Immature natural killer cell (primary cell): Measurements from ENCODE around the gene NXPH2. TPM values are rescaled to one million over a fixed set of nuclear protein-coding genes. Genes with fewer than 3 reads are reported as not detected.
A peak's percentile ranks its signal among the peaks of the same experiment; 100 is the strongest.

Experiments used
- DNase-seq, 3 donors: peaks; one replicate each; pipeline ENCODE4 v3.0.0; 2022; ENCODE audit warnings: mixed read lengths in 1 of 3
- H3K27ac Mint-ChIP-seq, 6 donors: one replicate each; pipeline ENCODE4 v1.8.0; 2020; ENCODE audit warnings: mixed read lengths in 6 of 6, mild to moderate bottlenecking in 5 of 6, inconsistent platforms in 4 of 6, moderate library complexity in 3 of 6
- H3K27me3 Mint-ChIP-seq, 3 donors: one replicate each; pipeline ENCODE4 v1.8.0; 2020 to 2021; ENCODE audit warnings: low read depth in 3 of 3, mild to moderate bottlenecking in 3 of 3, mixed read lengths in 3 of 3, moderate library complexity in 3 of 3, inconsistent platforms in 1 of 3
- H3K36me3 Mint-ChIP-seq, 3 donors: one replicate each; pipeline ENCODE4 v1.8.0; 2020; ENCODE audit warnings: mixed read lengths in 3 of 3, inconsistent platforms in 2 of 3, mild to moderate bottlenecking in 2 of 3
- H3K4me1 Mint-ChIP-seq, 2 donors: one replicate each; pipeline ENCODE4 v1.8.0; 2020; ENCODE audit warnings: inconsistent platforms in 2 of 2, mild to moderate bottlenecking in 2 of 2, mixed read lengths in 2 of 2, moderate library complexity in 1 of 2
- H3K4me3 Mint-ChIP-seq, 5 donors: one replicate each; pipeline ENCODE4 v1.8.0; 2020; ENCODE audit warnings: mild to moderate bottlenecking in 5 of 5, mixed read lengths in 5 of 5, inconsistent platforms in 3 of 5, moderate library complexity in 3 of 5
- H3K9me3 Mint-ChIP-seq, 6 donors: one replicate each; pipeline ENCODE4 v1.8.0; 2020; ENCODE audit warnings: mild to moderate bottlenecking in 6 of 6, mixed read lengths in 6 of 6, inconsistent platforms in 4 of 6, moderate library complexity in 3 of 6
- polyA plus RNA-seq, 3 donors: library from polyadenylated mRNA; unstranded; fragments of 300-500 nt; fragmentation: Illumina TruSeq; gene quantifications; one replicate each; pipeline ENCODE4 v1.2.3, GENCODE V29; 2021

NXPH2 gene
- polyA plus RNA-seq, 3 donors from 2014 or later: not detected

DNA sequence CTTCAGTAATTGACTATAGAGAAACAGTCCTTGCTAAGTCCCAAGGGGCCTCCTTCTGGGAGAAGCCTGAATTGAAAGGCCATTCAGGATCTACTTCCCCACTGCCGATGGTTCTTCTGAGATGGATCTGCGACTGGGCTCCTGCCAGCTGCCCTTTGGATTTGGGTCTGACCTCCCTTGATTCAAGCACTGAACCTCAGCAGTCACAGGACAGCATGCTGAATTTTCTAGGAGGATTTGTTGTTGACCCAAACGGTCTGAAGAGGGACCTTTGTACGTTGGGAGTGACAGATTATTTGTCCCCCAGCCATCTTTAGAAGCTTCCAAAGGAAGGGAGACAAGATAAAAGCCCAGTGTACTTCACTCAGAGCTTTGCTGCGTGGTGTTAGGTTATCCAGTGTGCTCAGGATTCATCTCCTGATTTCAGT, 67.1 kb downstream of the NXPH2 start:
- no peak overlapping the region for H3K27ac Mint-ChIP-seq
- no peaks in the 10 kb centered on the region for H3K4me1 Mint-ChIP-seq
- H3K9me3 Mint-ChIP-seq: peaks cover 0 to 12% (median under 1%) of the 10 kb centered on the region in 6 donors

DNA sequence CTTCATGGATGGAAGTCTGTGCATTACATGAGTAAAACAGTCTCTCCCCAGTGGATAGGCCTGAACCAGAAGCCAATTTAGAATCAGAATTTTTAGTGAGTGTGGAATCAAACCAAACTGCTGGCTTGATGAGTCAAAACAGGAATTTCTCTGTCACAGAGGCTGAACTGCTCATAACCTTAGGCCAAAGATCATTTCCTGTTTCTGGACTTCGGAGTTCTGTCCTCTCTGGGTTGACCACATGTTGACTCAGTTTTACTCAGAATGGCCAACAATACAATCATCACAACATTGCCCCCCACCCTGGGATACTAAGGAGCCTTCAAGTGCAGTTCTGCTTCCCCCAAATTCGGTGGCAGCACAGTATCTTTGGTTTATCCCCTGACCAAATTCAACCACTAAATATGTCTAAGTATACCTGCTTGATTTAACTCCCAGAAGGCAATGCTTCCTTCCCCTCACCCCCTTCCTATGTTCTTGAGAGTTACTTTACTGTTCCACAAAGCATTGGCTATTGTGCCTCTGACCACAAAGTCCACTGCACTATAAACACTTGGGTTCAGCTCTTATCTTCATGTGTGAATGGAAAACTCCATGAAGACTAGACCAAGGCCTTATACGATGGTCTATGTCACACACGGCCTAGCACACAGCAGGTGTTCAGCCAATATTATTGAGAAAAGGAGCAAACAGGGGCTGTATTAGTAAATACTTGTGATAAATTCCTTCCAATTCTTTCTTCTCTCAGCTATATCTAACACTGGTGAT, 67.8 kb downstream of the NXPH2 start:
- Mint-ChIP-seq H3K9me3 (peaks cover 0 to 12% (median under 1%) of the 10 kb centered on the region in 6 donors), H3K4me1 (no peaks in the 10 kb centered on the region), H3K27ac (no peak overlapping the region), H3K4me3 (no peak overlapping the region), H3K36me3 (no peaks in the 10 kb centered on the region), H3K27me3 (peaks cover 0 to 7% (median 0%) of the 10 kb centered on the region in 3 donors)
- no peak for DNase-seq

More for the DNA sequence above, 67.1 kb downstream of the NXPH2 start:
- no peak overlapping the region for H3K4me3 Mint-ChIP-seq
- H3K27me3 Mint-ChIP-seq: peaks cover 0 to 7% (median 0%) of the 10 kb centered on the region in 3 donors
- no peaks in the 10 kb centered on the region for H3K36me3 Mint-ChIP-seq
- DNase-seq: no peak

DNA sequence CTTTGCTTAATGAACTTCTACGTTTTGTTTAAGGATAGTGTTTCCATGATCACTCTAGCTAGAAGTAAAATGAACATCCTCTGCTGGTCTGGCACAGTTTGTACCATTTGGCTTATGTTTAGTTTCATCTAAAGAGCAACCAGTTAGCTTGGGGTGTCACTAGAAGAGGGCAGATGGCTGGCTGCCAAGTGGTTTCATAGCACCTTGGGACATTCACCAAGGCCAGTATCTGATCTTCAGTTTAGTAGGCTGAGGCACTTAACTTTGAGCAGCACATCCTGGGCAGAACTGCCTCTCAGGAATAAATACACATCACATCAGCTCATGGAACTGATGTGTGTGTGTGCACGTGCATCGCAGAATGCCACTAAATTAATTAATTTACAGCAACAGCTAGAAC, 68.4 kb downstream of the NXPH2 start:
- no peak overlapping the region for H3K4me3 Mint-ChIP-seq
- peaks cover 0 to 12% (median under 1%) of the 10 kb centered on the region in 6 donors for H3K9me3 Mint-ChIP-seq
- no peaks in the 10 kb centered on the region for H3K36me3 Mint-ChIP-seq
- no peak overlapping the region for H3K27ac Mint-ChIP-seq
- DNase-seq: no peak
- H3K4me1 Mint-ChIP-seq: no peaks in the 10 kb centered on the region
- H3K27me3 Mint-ChIP-seq: peaks cover 0 to 7% (median 0%) of the 10 kb centered on the region in 3 donors

DNA sequence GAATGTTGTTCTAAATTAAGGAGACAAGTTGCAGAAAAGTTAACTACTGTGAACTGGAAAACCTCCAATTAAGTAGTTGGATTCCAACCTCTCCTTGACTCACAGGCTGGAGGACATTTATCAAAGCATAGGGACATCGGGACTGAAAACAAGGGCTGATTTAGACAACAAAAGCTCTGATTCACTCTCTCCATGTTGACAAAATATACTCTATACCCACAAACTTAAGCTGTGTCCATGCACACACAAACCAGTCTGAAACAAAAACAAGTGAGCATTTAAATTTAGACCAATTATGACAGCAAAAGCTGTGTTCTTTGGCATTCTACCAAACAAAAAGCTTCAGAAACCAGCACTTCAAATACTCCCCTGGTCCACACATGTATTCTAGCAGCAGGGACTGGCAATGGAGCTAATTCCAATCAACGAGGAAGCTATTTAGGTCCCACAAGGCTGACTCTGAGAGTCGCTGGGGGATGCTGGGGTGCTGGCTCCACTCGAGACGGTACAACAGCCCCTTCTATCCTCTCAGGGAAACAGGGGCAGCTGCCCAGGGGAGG, 71.4 kb downstream of the NXPH2 start:
- no peak overlapping the region for H3K4me3 Mint-ChIP-seq
- H3K4me1 Mint-ChIP-seq: no peaks in the 10 kb centered on the region
- H3K9me3 Mint-ChIP-seq: peaks cover 0 to 12% (median under 1%) of the 10 kb centered on the region in 6 donors
- no peak overlapping the region for H3K27ac Mint-ChIP-seq
- peaks cover 0 to 4% (median 0%) of the 10 kb centered on the region in 3 donors for H3K27me3 Mint-ChIP-seq
- DNase-seq: no peak
- H3K36me3 Mint-ChIP-seq: no peaks in the 10 kb centered on the region

DNA sequence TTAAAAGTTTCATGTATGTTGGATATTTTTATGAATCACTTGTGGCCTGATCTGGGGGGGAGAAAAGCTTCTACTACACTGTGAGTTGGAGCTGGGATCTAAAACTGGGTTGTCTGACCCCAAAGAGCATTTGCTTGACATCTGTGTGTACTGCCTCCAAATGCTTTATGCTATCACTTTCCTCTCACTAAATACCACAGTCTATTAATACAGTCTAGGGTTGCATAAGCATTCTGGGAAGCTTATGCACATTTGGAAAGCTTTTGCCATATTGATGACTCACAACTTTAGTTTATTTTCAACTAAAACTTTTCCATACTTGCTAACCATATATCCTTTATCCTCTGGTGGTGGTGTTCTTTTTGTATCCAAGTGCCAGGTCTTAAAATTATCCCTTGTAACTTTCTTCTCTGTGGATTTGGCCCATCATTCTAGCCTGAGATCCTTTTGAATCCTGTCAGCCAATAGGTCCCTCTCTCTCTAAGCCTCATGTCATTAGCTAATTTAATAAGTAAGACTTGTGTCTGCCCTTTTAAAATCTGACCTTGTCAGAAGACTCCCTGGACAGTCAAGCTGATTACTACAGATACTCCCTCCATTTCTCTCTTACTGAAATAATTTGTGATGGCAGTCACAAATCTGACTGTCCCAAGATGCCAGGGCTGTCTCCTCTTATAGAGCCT, 72.7 kb downstream of the NXPH2 start:
- H3K27me3 Mint-ChIP-seq: peaks cover 0 to 4% (median 0%) of the 10 kb centered on the region in 3 donors
- H3K4me3 Mint-ChIP-seq: no peak overlapping the region
- H3K27ac Mint-ChIP-seq: no peak overlapping the region
- H3K4me1 Mint-ChIP-seq: no peaks in the 10 kb centered on the region
- H3K36me3 Mint-ChIP-seq: no peaks in the 10 kb centered on the region
- no peak for DNase-seq
- H3K9me3 Mint-ChIP-seq: peaks cover 0 to 9% (median under 1%) of the 10 kb centered on the region in 6 donors

DNA sequence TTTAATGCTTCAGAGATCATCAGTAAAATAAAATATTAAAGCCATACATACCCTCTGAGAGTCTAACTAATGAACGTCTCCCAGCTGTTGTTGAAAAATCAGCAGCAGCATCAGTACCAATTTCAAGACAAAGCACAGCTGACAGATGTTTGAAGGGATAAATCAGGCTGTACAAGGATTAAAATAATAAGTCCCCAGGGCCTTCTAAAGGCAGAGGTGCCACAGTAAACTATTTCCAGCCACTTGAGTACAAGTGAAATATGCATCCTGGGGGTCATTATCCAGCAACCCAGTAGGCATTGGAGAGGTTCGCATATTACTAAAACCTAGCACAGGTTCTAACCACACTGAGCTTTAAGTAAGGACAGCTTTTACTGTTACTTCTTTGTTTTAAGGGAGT, 76.9 kb downstream of the NXPH2 start:
- H3K27ac Mint-ChIP-seq: no peak overlapping the region
- no peaks in the 10 kb centered on the region for H3K36me3 Mint-ChIP-seq
- no peaks in the 10 kb centered on the region for H3K27me3 Mint-ChIP-seq
- H3K9me3 Mint-ChIP-seq: no peaks in the 10 kb centered on the region
- H3K4me3 Mint-ChIP-seq: no peak overlapping the region
- DNase-seq: no peak
- H3K4me1 Mint-ChIP-seq: no peaks in the 10 kb centered on the region

DNA sequence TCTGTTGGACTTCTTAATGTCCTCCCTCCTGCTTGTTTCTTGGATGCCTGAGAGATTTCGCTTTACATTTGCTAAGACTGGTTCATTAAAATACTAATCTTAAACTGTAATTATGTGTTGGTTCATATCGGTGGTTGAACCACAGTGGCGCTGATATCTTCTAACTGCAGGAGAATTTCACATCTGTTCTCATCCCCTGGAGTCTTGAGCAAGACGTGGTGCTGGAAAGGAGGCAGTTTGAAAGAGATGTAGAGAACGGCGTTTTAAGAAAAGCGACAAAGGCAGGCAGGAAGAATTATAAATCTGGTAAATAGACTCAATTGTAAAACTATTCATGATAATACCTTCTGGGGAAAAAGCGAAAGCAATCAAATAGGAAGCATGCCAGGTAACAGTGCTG, 79.5 kb downstream of the NXPH2 start:
- H3K27ac Mint-ChIP-seq: no peak overlapping the region
- no peak overlapping the region for H3K4me3 Mint-ChIP-seq
- H3K9me3 Mint-ChIP-seq: no peaks in the 10 kb centered on the region
- peaks cover 0 to under 1% (median 0%) of the 10 kb centered on the region in 3 donors for H3K27me3 Mint-ChIP-seq
- no peaks in the 10 kb centered on the region for H3K36me3 Mint-ChIP-seq
- H3K4me1 Mint-ChIP-seq: no peaks in the 10 kb centered on the region
- no peak for DNase-seq

DNA sequence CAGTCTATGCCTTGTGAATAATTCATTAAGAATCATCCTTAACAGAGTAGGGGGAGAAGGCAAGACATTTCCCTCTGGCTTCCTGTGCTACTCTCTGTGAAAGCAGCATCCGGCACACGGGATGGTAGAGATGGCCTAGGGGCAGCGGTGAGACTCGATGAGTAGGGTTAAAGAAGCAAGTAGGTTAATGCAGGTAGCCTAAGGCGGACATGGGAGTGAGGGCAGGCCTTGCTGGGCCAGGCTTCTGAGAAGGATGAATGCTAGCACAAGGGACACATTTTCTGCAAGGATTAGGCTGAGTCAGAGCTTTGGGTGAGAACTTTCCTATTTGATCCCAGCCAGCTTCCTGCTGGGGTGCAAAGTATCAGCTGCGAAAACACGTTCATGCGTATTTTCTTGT, 80.8 kb downstream of the NXPH2 start:
- no peak for DNase-seq
- Mint-ChIP-seq H3K4me1 (no peaks in the 10 kb centered on the region), H3K4me3 (no peak overlapping the region), H3K36me3 (no peaks in the 10 kb centered on the region), H3K27ac (no peak overlapping the region), H3K9me3 (no peaks in the 10 kb centered on the region), H3K27me3 (peaks cover 0 to 3% (median 0%) of the 10 kb centered on the region in 3 donors)

DNA sequence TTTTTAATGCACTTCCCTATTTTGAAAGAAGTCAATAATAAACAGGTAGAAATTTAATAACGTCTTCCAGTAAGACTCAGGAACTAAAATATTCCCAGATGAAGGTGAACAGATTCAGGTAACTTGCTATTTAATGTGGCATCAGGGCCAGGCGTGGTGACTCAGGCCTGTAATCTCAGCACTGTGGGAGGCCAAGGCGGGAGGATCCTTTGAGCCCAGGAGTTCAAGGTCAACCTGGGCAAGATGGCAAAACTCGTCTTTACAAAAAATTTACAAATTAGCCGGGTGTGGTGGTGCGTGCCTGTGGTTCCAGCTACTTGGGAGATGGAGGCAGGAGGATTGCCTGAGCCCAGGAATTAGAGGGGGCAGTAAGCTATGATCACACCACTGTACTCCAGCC, 81.8 kb downstream of the NXPH2 start:
- H3K4me3 Mint-ChIP-seq: no peak overlapping the region
- no peaks in the 10 kb centered on the region for H3K9me3 Mint-ChIP-seq
- no peak overlapping the region for H3K27ac Mint-ChIP-seq
- H3K4me1 Mint-ChIP-seq: no peaks in the 10 kb centered on the region
- peaks cover 0 to 3% (median 0%) of the 10 kb centered on the region in 3 donors for H3K27me3 Mint-ChIP-seq
- no peak for DNase-seq
- no peaks in the 10 kb centered on the region for H3K36me3 Mint-ChIP-seq

DNA sequence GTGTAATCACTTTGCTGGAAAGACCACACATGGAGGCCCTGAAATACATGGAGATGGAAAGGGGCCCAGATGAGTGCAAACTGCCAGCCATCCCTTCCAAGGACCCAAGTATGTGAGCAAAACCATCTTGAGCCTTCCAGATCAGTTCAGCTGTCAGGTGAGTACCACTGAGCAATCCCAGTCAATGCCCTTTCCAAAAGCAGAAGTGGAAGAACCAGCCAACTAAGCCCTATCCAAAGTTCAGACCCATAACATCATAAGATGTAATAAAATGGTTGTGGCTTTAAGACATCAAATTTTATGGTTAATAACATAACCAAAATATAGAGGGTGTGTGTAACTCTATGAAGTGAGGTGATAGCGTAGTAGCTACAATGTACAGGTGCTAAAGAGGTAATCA, 88.5 kb downstream of the NXPH2 start:
- DNase-seq: no peak
- Mint-ChIP-seq H3K4me3 (no peak overlapping the region), H3K27ac (no peak overlapping the region), H3K9me3 (peaks cover 0 to 9% (median 0%) of the 10 kb centered on the region in 6 donors), H3K36me3 (no peaks in the 10 kb centered on the region), H3K4me1 (peaks cover 15 to 16% of the 10 kb centered on the region in 2 donors), H3K27me3 (peaks cover 0 to 4% (median 3%) of the 10 kb centered on the region in 3 donors)

DNA sequence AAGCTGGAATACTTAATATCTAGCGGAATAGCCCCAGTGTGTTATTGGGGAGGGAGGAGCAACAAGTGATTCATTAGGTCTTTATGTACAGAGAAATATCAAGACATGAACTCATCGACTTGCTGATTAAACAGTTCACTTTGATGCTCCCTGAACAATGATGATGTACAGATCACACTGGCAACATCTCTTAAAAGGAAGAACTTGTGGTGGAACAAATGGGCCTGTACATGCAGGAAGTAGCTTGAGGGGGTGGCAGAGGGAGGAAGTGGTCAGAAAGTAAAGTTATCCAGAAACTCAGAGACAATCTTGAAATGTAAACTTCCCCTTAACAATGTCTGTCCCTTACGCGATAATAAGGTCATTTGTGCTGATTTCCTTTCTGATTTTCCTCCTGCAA, 90.5 kb downstream of the NXPH2 start:
- Mint-ChIP-seq H3K9me3 (peaks cover 0 to 9% (median 0%) of the 10 kb centered on the region in 6 donors), H3K27me3 (peaks cover 0 to 4% (median 0%) of the 10 kb centered on the region in 3 donors), H3K4me3 (peak overlapping the region in 2 of 5 donors; percentile 38 to 48), H3K36me3 (no peaks in the 10 kb centered on the region), H3K27ac (peak overlapping the region in 3 of 6 donors; percentile 20 to 79 (median 62)), H3K4me1 (peaks cover 15 to 16% of the 10 kb centered on the region in 2 donors)
- DNase-seq: no peak

DNA sequence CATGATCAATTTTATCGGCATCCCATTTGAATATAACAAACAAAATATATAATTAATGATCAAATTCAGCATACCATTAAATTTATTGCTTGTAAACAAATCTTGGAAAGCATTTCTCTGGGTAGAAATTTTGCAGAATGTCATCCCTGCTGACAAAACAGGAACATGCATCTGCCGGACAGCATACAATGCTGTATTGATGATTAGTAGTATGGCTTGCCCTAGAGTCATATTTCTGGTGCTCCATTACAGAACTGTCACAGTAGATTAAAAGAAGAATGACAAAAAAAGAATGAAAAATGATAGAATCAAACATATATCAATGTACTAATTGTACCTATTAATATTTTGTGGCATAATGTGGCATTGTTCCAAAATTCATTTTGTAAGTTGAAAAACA, 98.0 kb downstream of the NXPH2 start:
- no peak overlapping the region for H3K4me3 Mint-ChIP-seq
- no peaks in the 10 kb centered on the region for H3K4me1 Mint-ChIP-seq
- peaks cover 0 to 3% (median 0%) of the 10 kb centered on the region in 3 donors for H3K36me3 Mint-ChIP-seq
- no peak overlapping the region for H3K27ac Mint-ChIP-seq
- peaks cover 0 to 4% (median 0%) of the 10 kb centered on the region in 6 donors for H3K9me3 Mint-ChIP-seq
- peaks cover 0 to 7% (median 0%) of the 10 kb centered on the region in 3 donors for H3K27me3 Mint-ChIP-seq
- no peak for DNase-seq

DNA sequence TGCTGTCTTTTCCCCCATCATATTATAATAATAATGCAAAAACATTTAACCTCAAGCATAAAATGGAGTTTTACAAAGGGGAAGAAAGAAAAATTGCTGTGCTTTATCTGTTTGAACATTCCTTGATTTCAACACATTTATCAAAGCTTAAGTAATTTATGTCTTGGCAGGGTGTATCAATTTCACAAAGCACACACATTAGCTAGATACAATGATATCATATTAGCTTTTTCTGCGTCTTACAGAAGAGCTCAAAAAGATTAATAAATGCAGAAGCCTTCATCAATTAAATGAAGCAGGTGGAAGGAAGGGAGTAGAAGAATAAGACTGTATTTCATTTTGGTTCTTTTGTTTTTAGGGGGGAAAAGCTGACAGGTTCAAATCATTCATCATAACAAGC, 103.0 kb downstream of the NXPH2 start:
- Mint-ChIP-seq H3K9me3 (peaks cover 0 to 5% (median under 1%) of the 10 kb centered on the region in 6 donors), H3K4me3 (no peak overlapping the region), H3K36me3 (peaks cover 0 to 3% (median 0%) of the 10 kb centered on the region in 3 donors), H3K27ac (no peak overlapping the region), H3K27me3 (peaks cover 0 to 4% (median 2%) of the 10 kb centered on the region in 3 donors), H3K4me1 (no peaks in the 10 kb centered on the region)
- DNase-seq: no peak

DNA sequence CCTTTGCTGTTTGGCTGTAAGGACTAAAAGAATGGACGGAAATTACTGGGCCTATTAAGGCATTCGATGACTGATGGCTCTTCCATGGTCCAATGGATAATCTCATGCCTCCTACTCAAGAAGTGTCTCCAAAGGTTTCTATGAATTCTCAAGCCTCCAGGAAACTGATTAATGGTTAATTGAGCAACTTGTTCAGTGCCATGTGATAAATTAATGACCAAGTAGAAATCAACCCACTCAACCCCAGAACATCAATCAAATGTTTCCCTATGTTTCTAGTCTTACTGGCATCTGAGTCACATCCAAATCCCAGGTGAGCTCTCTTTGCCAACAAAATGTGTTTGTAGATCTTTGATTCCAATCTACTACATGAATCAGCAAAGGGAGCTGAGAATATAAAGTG, 103.6 kb downstream of the NXPH2 start:
- H3K27ac Mint-ChIP-seq: no peak overlapping the region
- H3K4me1 Mint-ChIP-seq: no peaks in the 10 kb centered on the region
- H3K4me3 Mint-ChIP-seq: no peak overlapping the region
- DNase-seq: no peak
- H3K27me3 Mint-ChIP-seq: peaks cover 0 to 4% (median 0%) of the 10 kb centered on the region in 3 donors
- peaks cover 0 to 5% (median under 1%) of the 10 kb centered on the region in 6 donors for H3K9me3 Mint-ChIP-seq
- H3K36me3 Mint-ChIP-seq: peaks cover 0 to 3% (median 0%) of the 10 kb centered on the region in 3 donors
